Mesenchymal stem cell (in vitro differentiated cells and primary cell): ENCODE results near the gene NTN4.
A peak's percentile ranks its signal among the peaks of the same experiment; 100 is the strongest.

Source experiments
- DNase-seq: peaks from one replicate; pipeline ENCODE4 v3.0.0-alpha.2; 2013
- H2AFZ ChIP-seq: one replicate; pipeline ENCODE4 v1.6.1; 2013; ENCODE audit warnings: low read depth, mild to moderate bottlenecking, control low read depth, inconsistent platforms, low read length, moderate library complexity
- H2AK5ac ChIP-seq: 2 replicates; pipeline ENCODE4 v1.6.1; 2013; ENCODE audit warnings: low read length, moderate library complexity, mild to moderate bottlenecking, inconsistent platforms; ENCODE audit not compliant: severe bottlenecking
- H2BK120ac ChIP-seq: one replicate; pipeline ENCODE4 v1.6.1; 2013; ENCODE audit warnings: low read depth, mild to moderate bottlenecking, inconsistent platforms, low read length, moderate library complexity
- H2BK12ac ChIP-seq, 2 experiments: one replicate each; pipeline ENCODE4 v1.6.1; 2013; ENCODE audit warnings: inconsistent platforms in 2 of 2, low read length in 2 of 2, mild to moderate bottlenecking in 2 of 2, moderate library complexity in 2 of 2, control low read depth in 1 of 2
- H2BK15ac ChIP-seq: one replicate; pipeline ENCODE4 v1.6.1; 2013; ENCODE audit warnings: mild to moderate bottlenecking, low read depth, inconsistent platforms; ENCODE audit not compliant: poor library complexity, severe bottlenecking
- H2BK5ac ChIP-seq: 2 replicates; pipeline ENCODE4 v1.6.1; 2013; ENCODE audit warnings: low read depth, mild to moderate bottlenecking, low read length, control low read depth, inconsistent platforms; ENCODE audit not compliant: poor library complexity, severe bottlenecking
- H3K14ac ChIP-seq, 2 experiments: one replicate each; pipeline ENCODE4 v1.6.1; 2013; ENCODE audit warnings: inconsistent platforms in 2 of 2, low read length in 2 of 2, control low read depth in 1 of 2, mild to moderate bottlenecking in 1 of 2, moderate library complexity in 1 of 2
- H3K18ac ChIP-seq, 2 experiments: one replicate each; pipeline ENCODE4 v1.6.1; 2013; ENCODE audit warnings: inconsistent platforms in 2 of 2, low read length in 2 of 2, control low read depth in 1 of 2, low read depth in 1 of 2, mild to moderate bottlenecking in 1 of 2
- H3K23ac ChIP-seq, 2 experiments: one replicate each; pipeline ENCODE4 v1.6.1; 2013; ENCODE audit warnings: inconsistent platforms in 2 of 2, low read length in 2 of 2, mild to moderate bottlenecking in 2 of 2, moderate library complexity in 2 of 2, control low read depth in 1 of 2
- H3K27ac ChIP-seq: 2 replicates; pipeline ENCODE4 v1.5.1; 2013; ENCODE audit warnings: mild to moderate bottlenecking, moderate library complexity, low read length, control low read depth, inconsistent platforms; ENCODE audit not compliant: poor library complexity, severe bottlenecking
- H3K27me3 ChIP-seq, 2 experiments: 2 replicates each; pipeline versions ENCODE4 v1.6.1 to v1.7.0; 2013; ENCODE audit warnings: low read length in 2 of 2, mild to moderate bottlenecking in 2 of 2, moderate library complexity in 2 of 2, control low read depth in 1 of 2, inconsistent platforms in 1 of 2; ENCODE audit not compliant: control insufficient read depth in 1 of 2, insufficient read depth in 1 of 2
- H3K36me3 ChIP-seq, 2 experiments: 2 replicates each; pipeline versions ENCODE4 v1.6.1 to v1.7.0; 2013; ENCODE audit warnings: low read length in 2 of 2, control low read depth in 1 of 2, inconsistent platforms in 1 of 2, low read depth in 1 of 2, mild to moderate bottlenecking in 1 of 2; ENCODE audit not compliant: insufficient read depth in 2 of 2, control insufficient read depth in 1 of 2
- H3K4ac ChIP-seq, 2 experiments: one replicate each; pipeline ENCODE4 v1.6.1; 2013; ENCODE audit warnings: inconsistent platforms in 2 of 2, low read length in 2 of 2, mild to moderate bottlenecking in 2 of 2, moderate library complexity in 2 of 2, control low read depth in 1 of 2, low read depth in 1 of 2
- H3K4me1 ChIP-seq: 2 replicates; pipeline ENCODE4 v1.6.1; 2013; ENCODE audit warnings: low read depth, low read length, control low read depth; ENCODE audit not compliant: control insufficient read depth, insufficient read depth
- H3K4me2 ChIP-seq: 2 replicates; pipeline ENCODE4 v1.6.1; 2013; ENCODE audit warnings: low read length, mild to moderate bottlenecking, inconsistent platforms; ENCODE audit not compliant: poor library complexity, severe bottlenecking
- H3K4me3 ChIP-seq, 2 experiments: 2 replicates each; pipeline versions ENCODE4 v1.5.1 to v1.7.0; 2013; ENCODE audit warnings: low read length in 2 of 2, mild to moderate bottlenecking in 2 of 2, control low read depth in 1 of 2, low read depth in 1 of 2; ENCODE audit not compliant: insufficient read depth in 1 of 2
- H3K79me1 ChIP-seq: replicated peaks from 2 replicates; pipeline ENCODE4 v1.6.1; 2013; ENCODE audit warnings: mild to moderate bottlenecking, control low read depth, low read length, inconsistent platforms; ENCODE audit not compliant: poor library complexity, severe bottlenecking
- H3K9ac ChIP-seq: 2 replicates; pipeline ENCODE4 v1.7.0; 2013; ENCODE audit warnings: mild to moderate bottlenecking, low read length, moderate library complexity
- H3K9me3 ChIP-seq: 2 replicates; pipeline ENCODE4 v1.7.0; 2013; ENCODE audit warnings: mild to moderate bottlenecking, low read length; ENCODE audit not compliant: control insufficient read depth
- H4K8ac ChIP-seq: one replicate; pipeline ENCODE4 v1.6.1; 2013; ENCODE audit warnings: inconsistent platforms, mild to moderate bottlenecking, low read length, moderate library complexity
- H4K91ac ChIP-seq: one replicate; pipeline ENCODE4 v1.6.1; 2013; ENCODE audit warnings: mild to moderate bottlenecking, low read length, inconsistent platforms
- WGBS: methylation state at CpG from one replicate; pipeline ENCODE4 v1.1.7; 2013; ENCODE audit warnings: mixed read lengths; 5-methylcytosine and 5-hydroxymethylcytosine counted together

The NTN4 gene

GRCh38 chr12:95651681-95652080, 138.9 kb downstream of the NTN4 start:
- no peak overlapping the region for H3K4me3 ChIP-seq
- no peak overlapping the region for H3K14ac ChIP-seq
- H3K79me1 ChIP-seq = no peaks in the 10 kb centered on the region
- no peak for DNase-seq
- no peak overlapping the region for H2BK12ac ChIP-seq
- no peak overlapping the region for H4K91ac ChIP-seq
- H2BK120ac ChIP-seq = no peak overlapping the region
- no peak overlapping the region for H3K4me2 ChIP-seq
- no peak overlapping the region for H2AFZ ChIP-seq
- H4K8ac ChIP-seq = no peak overlapping the region
- peaks cover 9% of the 10 kb centered on the region for H3K4me1 ChIP-seq
- H3K18ac ChIP-seq = no peak overlapping the region
- H3K27me3 ChIP-seq = peaks cover 0 to 18% of the 10 kb centered on the region in 2 experiments
- H3K27ac ChIP-seq = peak overlapping the region; percentile 40
- no peaks in the 10 kb centered on the region for H3K9me3 ChIP-seq
- H2BK15ac ChIP-seq = no peak overlapping the region
- no peak overlapping the region for H2BK5ac ChIP-seq
- H2AK5ac ChIP-seq = no peak overlapping the region
- H3K4ac ChIP-seq = no peak overlapping the region
- no peaks in the 10 kb centered on the region for H3K36me3 ChIP-seq
- no peak overlapping the region for H3K9ac ChIP-seq
- 100% methylated on average over 1 of the region's 6 CpGs for WGBS
- H3K23ac ChIP-seq = no peak overlapping the region

DNA sequence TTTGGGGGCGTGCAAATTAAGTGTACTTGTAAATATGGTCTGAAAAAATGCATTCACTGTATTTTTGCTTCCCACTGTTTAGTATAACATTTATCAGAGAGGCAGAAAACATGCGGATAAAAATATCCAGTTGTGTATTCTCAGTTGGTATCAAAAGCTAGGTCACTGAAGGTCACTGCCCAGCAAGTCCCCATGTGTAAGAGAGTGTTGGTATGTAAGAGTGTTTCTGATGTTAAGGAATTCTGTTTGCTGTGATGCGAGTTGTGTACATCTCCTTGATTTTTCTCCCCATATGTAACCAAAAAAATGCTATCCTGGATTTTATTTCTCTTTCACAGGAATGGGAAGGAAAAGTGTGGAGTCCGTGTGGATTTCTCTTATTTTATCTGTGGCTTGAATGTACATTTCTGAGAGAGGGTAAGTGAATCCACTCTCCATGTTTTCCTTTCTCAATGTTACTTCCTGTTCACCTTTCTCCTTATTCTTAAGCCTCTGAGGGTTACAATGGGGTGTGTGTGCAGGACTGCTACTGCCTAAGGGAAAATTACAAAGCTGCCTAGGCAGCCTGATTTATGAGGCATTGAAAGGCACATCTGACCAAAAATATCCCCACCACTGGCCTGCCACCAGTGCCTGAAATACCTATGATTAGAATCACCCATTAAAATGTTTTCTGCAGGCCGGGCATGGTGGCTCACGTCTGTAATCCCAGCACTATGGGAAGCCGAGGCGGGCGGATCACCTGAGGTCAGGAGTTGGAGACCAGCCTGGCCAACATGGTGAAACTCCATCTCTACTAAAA, 141.4 kb downstream of the NTN4 start:
- Histone ChIP-seq H3K9ac (no peak overlapping the region), H3K79me1 (no peaks in the 10 kb centered on the region), H2AK5ac (no peak overlapping the region), H3K4me2 (no peak overlapping the region), H3K27me3 (peaks cover 0 to 23% of the 10 kb centered on the region in 2 experiments), H3K4ac (no peak overlapping the region), H3K23ac (no peak overlapping the region), H3K14ac (no peak overlapping the region), H4K8ac (no peak overlapping the region), H3K9me3 (no peaks in the 10 kb centered on the region), H2BK15ac (no peak overlapping the region), H3K18ac (no peak overlapping the region), H3K4me3 (no peak overlapping the region), H2BK5ac (no peak overlapping the region), H2BK120ac (no peak overlapping the region), H2AFZ (no peak overlapping the region), H2BK12ac (no peak overlapping the region), H3K36me3 (no peaks in the 10 kb centered on the region), H4K91ac (no peak overlapping the region), H3K4me1 (peaks cover 11% of the 10 kb centered on the region), H3K27ac (peak overlapping the region; percentile 85)
- no peak for DNase-seq
- WGBS = 83% methylated on average over 7 of the region's 9 CpGs

GRCh38 chr12:95646781-95647190, 143.8 kb downstream of the NTN4 start:
- Histone ChIP-seq H3K27ac (peak overlapping the region; percentile 91), H3K27me3 (peaks cover 0 to 31% of the 10 kb centered on the region in 2 experiments), H4K8ac (no peak overlapping the region), H2BK12ac (no peak overlapping the region), H2BK15ac (no peak overlapping the region), H3K18ac (no peak overlapping the region), H3K36me3 (no peaks in the 10 kb centered on the region), H3K79me1 (no peaks in the 10 kb centered on the region), H3K4me3 (no peak overlapping the region), H3K4me1 (peaks cover 11% of the 10 kb centered on the region), H2BK120ac (no peak overlapping the region), H3K9me3 (no peaks in the 10 kb centered on the region), H3K23ac (no peak overlapping the region), H3K9ac (no peak overlapping the region), H2AK5ac (peak overlapping the region; percentile 54), H3K4ac (no peak overlapping the region), H2BK5ac (peak overlapping the region; percentile 96), H3K14ac (no peak overlapping the region), H2AFZ (no peak overlapping the region), H3K4me2 (no peak overlapping the region), H4K91ac (no peak overlapping the region)
- 69% methylated on average over 5 of the region's 5 CpGs for WGBS
- DNase-seq = no peak

GRCh38 chr12:95643256-95643655, 147.3 kb downstream of the NTN4 start:
- Histone ChIP-seq H4K91ac (no peak overlapping the region), H4K8ac (no peak overlapping the region), H2AFZ (no peak overlapping the region), H3K4me2 (no peak overlapping the region), H2BK5ac (no peak overlapping the region), H2BK120ac (no peak overlapping the region), H2BK15ac (no peak overlapping the region), H3K4me1 (peaks cover 6% of the 10 kb centered on the region), H3K9me3 (no peaks in the 10 kb centered on the region), H3K4me3 (no peak overlapping the region), H2AK5ac (peak overlapping the region; percentile 71), H2BK12ac (peak overlapping the region in 1 of 2 experiments; percentile 15), H3K9ac (no peak overlapping the region), H3K79me1 (no peaks in the 10 kb centered on the region), H3K4ac (no peak overlapping the region), H3K27me3 (peaks cover 0 to 34% of the 10 kb centered on the region in 2 experiments), H3K14ac (no peak overlapping the region), H3K27ac (no peak overlapping the region), H3K23ac (no peak overlapping the region), H3K36me3 (no peaks in the 10 kb centered on the region), H3K18ac (no peak overlapping the region)
- 50% methylated on average over 1 of the region's 4 CpGs for WGBS
- no peak for DNase-seq
